ENCODE measurements around the gene SRRM2.

Gene SRRM2

GRCh38 chr16:2808181-2808580, 55.7 kb downstream of the SRRM2 start:
- no peak overlapping the region for H3K9ac ChIP-seq (ENCODE audit: low read length in 2 of 2)
- no peaks in the 10 kb centered on the region for H3K36me3 ChIP-seq (ENCODE audit: control insufficient read depth in 2 of 2, insufficient read depth in 2 of 2, low read length in 2 of 2)
- no peak overlapping the region for H3K27ac ChIP-seq (ENCODE audit: low read length)
- peaks cover 8 to 17% of the 10 kb centered on the region in 2 donors for H3K9me3 ChIP-seq (ENCODE audit: control insufficient read depth in 2 of 2, low read length in 2 of 2)
- no peaks in the 10 kb centered on the region for H3K4me1 ChIP-seq (ENCODE audit: control insufficient read depth, insufficient read depth, low read length)
- H3K4me3 ChIP-seq (ENCODE audit: low read length in 2 of 2): no peak overlapping the region
- H3K27me3 ChIP-seq (ENCODE audit: control insufficient read depth in 1 of 2, insufficient read depth in 2 of 2, low read length in 2 of 2): peaks cover 11 to 14% of the 10 kb centered on the region in 2 donors

GRCh38 chr16:2809149-2809760, 56.8 kb downstream of the SRRM2 start:
- Histone ChIP-seq H3K9ac (ENCODE audit: low read length in 2 of 2) (no peak overlapping the region), H3K4me3 (ENCODE audit: low read length in 2 of 2) (no peak overlapping the region), H3K27me3 (ENCODE audit: control insufficient read depth in 1 of 2, insufficient read depth in 2 of 2, low read length in 2 of 2) (peaks cover 11 to 14% of the 10 kb centered on the region in 2 donors), H3K9me3 (ENCODE audit: control insufficient read depth in 2 of 2, low read length in 2 of 2) (peaks cover 2 to 11% of the 10 kb centered on the region in 2 donors), H3K36me3 (ENCODE audit: control insufficient read depth in 2 of 2, insufficient read depth in 2 of 2, low read length in 2 of 2) (no peaks in the 10 kb centered on the region), H3K27ac (ENCODE audit: low read length) (no peak overlapping the region), H3K4me1 (ENCODE audit: control insufficient read depth, insufficient read depth, low read length) (no peaks in the 10 kb centered on the region)

- Histone ChIP-seq H3K4me1 (ENCODE audit: control insufficient read depth, insufficient read depth, low read length) (no peaks in the 10 kb centered on the region), H3K9ac (ENCODE audit: low read length in 2 of 2) (no peak overlapping the region), H3K27ac (ENCODE audit: low read length) (no peak overlapping the region), H3K36me3 (ENCODE audit: control insufficient read depth in 2 of 2, insufficient read depth in 2 of 2, low read length in 2 of 2) (no peaks in the 10 kb centered on the region), H3K4me3 (ENCODE audit: low read length in 2 of 2) (no peak overlapping the region), H3K9me3 (ENCODE audit: control insufficient read depth in 2 of 2, low read length in 2 of 2) (no peaks in the 10 kb centered on the region), H3K27me3 (ENCODE audit: control insufficient read depth in 1 of 2, insufficient read depth in 2 of 2, low read length in 2 of 2) (peaks cover 15 to 19% of the 10 kb centered on the region in 2 donors)
These were observed 58.2 kb downstream of the SRRM2 start for GRCh38 chr16:2810651-2811050.

GRCh38 chr16:2811703-2812471, 59.4 kb downstream of the SRRM2 start:
- Histone ChIP-seq H3K9ac (ENCODE audit: low read length in 2 of 2) (no peak overlapping the region), H3K4me3 (ENCODE audit: low read length in 2 of 2) (no peak overlapping the region), H3K27ac (ENCODE audit: low read length) (no peak overlapping the region), H3K36me3 (ENCODE audit: control insufficient read depth in 2 of 2, insufficient read depth in 2 of 2, low read length in 2 of 2) (no peaks in the 10 kb centered on the region), H3K4me1 (ENCODE audit: control insufficient read depth, insufficient read depth, low read length) (no peaks in the 10 kb centered on the region), H3K9me3 (ENCODE audit: control insufficient read depth in 2 of 2, low read length in 2 of 2) (no peaks in the 10 kb centered on the region), H3K27me3 (ENCODE audit: control insufficient read depth in 1 of 2, insufficient read depth in 2 of 2, low read length in 2 of 2) (peaks cover 17 to 19% of the 10 kb centered on the region in 2 donors)

GRCh38 chr16:2813771-2814221, 61.4 kb downstream of the SRRM2 start:
- Histone ChIP-seq H3K9me3 (ENCODE audit: control insufficient read depth in 2 of 2, low read length in 2 of 2) (no peaks in the 10 kb centered on the region), H3K27me3 (ENCODE audit: control insufficient read depth in 1 of 2, insufficient read depth in 2 of 2, low read length in 2 of 2) (peaks cover 16 to 18% of the 10 kb centered on the region in 2 donors), H3K4me3 (ENCODE audit: low read length in 2 of 2) (no peak overlapping the region), H3K27ac (ENCODE audit: low read length) (no peak overlapping the region), H3K36me3 (ENCODE audit: control insufficient read depth in 2 of 2, insufficient read depth in 2 of 2, low read length in 2 of 2) (no peaks in the 10 kb centered on the region), H3K9ac (ENCODE audit: low read length in 2 of 2) (no peak overlapping the region), H3K4me1 (ENCODE audit: control insufficient read depth, insufficient read depth, low read length) (no peaks in the 10 kb centered on the region)

- Histone ChIP-seq H3K4me3 (ENCODE audit: low read length in 2 of 2) (no peak overlapping the region), H3K36me3 (ENCODE audit: control insufficient read depth in 2 of 2, insufficient read depth in 2 of 2, low read length in 2 of 2) (no peaks in the 10 kb centered on the region)
These were observed 62.3 kb downstream of the SRRM2 start for GRCh38 chr16:2814551-2815298.

GRCh38 chr16:2815299-2815771, 62.9 kb downstream of the SRRM2 start:
- H3K27ac ChIP-seq (ENCODE audit: low read length): no peak overlapping the region
- H3K9me3 ChIP-seq (ENCODE audit: control insufficient read depth in 2 of 2, low read length in 2 of 2): no peaks in the 10 kb centered on the region
- no peaks in the 10 kb centered on the region for H3K36me3 ChIP-seq (ENCODE audit: control insufficient read depth in 2 of 2, insufficient read depth in 2 of 2, low read length in 2 of 2)
- H3K4me3 ChIP-seq (ENCODE audit: low read length in 2 of 2): no peak overlapping the region
- no peaks in the 10 kb centered on the region for H3K4me1 ChIP-seq (ENCODE audit: control insufficient read depth, insufficient read depth, low read length)
- no peak overlapping the region for H3K9ac ChIP-seq (ENCODE audit: low read length in 2 of 2)
- peaks cover 20 to 26% of the 10 kb centered on the region in 2 donors for H3K27me3 ChIP-seq (ENCODE audit: control insufficient read depth in 1 of 2, insufficient read depth in 2 of 2, low read length in 2 of 2)

More at GRCh38 chr16:2814551-2815298, 62.3 kb downstream of the SRRM2 start:
- Histone ChIP-seq H3K9me3 (ENCODE audit: control insufficient read depth in 2 of 2, low read length in 2 of 2) (no peaks in the 10 kb centered on the region), H3K27ac (ENCODE audit: low read length) (no peak overlapping the region), H3K27me3 (ENCODE audit: control insufficient read depth in 1 of 2, insufficient read depth in 2 of 2, low read length in 2 of 2) (peaks cover 20 to 23% of the 10 kb centered on the region in 2 donors), H3K4me1 (ENCODE audit: control insufficient read depth, insufficient read depth, low read length) (no peaks in the 10 kb centered on the region), H3K9ac (ENCODE audit: low read length in 2 of 2) (no peak overlapping the region)

- Histone ChIP-seq H3K4me3 (ENCODE audit: low read length in 2 of 2) (no peak within 1 kb of the TSS), H3K9ac (ENCODE audit: low read length in 2 of 2) (no peak within 1 kb of the TSS), H3K4me1 (ENCODE audit: control insufficient read depth, insufficient read depth, low read length) (no peaks in the 10 kb centered on the region), H3K9me3 (ENCODE audit: control insufficient read depth in 2 of 2, low read length in 2 of 2) (no peaks in the 10 kb centered on the region), H3K36me3 (ENCODE audit: control insufficient read depth in 2 of 2, insufficient read depth in 2 of 2, low read length in 2 of 2) (no peaks in the 10 kb centered on the region), H3K27ac (ENCODE audit: low read length) (no peak within 1 kb of the TSS), H3K27me3 (ENCODE audit: control insufficient read depth in 1 of 2, insufficient read depth in 2 of 2, low read length in 2 of 2) (peaks cover 17 to 21% of the 10 kb centered on the region in 2 donors)
These were observed 64.4 kb downstream of the SRRM2 start, which contains the start of gene PRSS21 for GRCh38 chr16:2816751-2817339. PRSS21 (plus strand) TSS chr16:2817237; CDS start chr16:2817269, 32 bp downstream.

- no peak overlapping the region for H3K4me3 ChIP-seq (ENCODE audit: low read length in 2 of 2)
These were observed 65.2 kb downstream of the SRRM2 start for GRCh38 chr16:2817340-2818271.

More at GRCh38 chr16:2817340-2818271, 65.2 kb downstream of the SRRM2 start:
- H3K9ac ChIP-seq (ENCODE audit: low read length in 2 of 2): no peak overlapping the region
- no peaks in the 10 kb centered on the region for H3K4me1 ChIP-seq (ENCODE audit: control insufficient read depth, insufficient read depth, low read length)
- no peaks in the 10 kb centered on the region for H3K36me3 ChIP-seq (ENCODE audit: control insufficient read depth in 2 of 2, insufficient read depth in 2 of 2, low read length in 2 of 2)
- peaks cover 15 to 16% of the 10 kb centered on the region in 2 donors for H3K27me3 ChIP-seq (ENCODE audit: control insufficient read depth in 1 of 2, insufficient read depth in 2 of 2, low read length in 2 of 2)
- no peaks in the 10 kb centered on the region for H3K9me3 ChIP-seq (ENCODE audit: control insufficient read depth in 2 of 2, low read length in 2 of 2)
- H3K27ac ChIP-seq (ENCODE audit: low read length): no peak overlapping the region

All from stomach smooth muscle (tissue), 2 donors.